HG02885 (cell line): ENCODE data around the gene KRTAP4-6.
"Not testable (repeated sequence)": the region's sequence is repeated elsewhere in the genome, so short reads cannot be mapped to it uniquely, and the experiment has no call there.

Experiments
- ATAC-seq: cut with Tn5 transposase; IDR thresholded peaks from one replicate; pipeline ENCODE4 v1.9.1; 2021; ENCODE audit warnings: mild to moderate bottlenecking; ENCODE audit not compliant: unreplicated experiment, poor library complexity

Gene KRTAP4-6

GRCh38 chr17:41111151-41111885 is 29.0 kb downstream of the KRTAP4-6 start:
- ATAC-seq, result no peak

DNA sequence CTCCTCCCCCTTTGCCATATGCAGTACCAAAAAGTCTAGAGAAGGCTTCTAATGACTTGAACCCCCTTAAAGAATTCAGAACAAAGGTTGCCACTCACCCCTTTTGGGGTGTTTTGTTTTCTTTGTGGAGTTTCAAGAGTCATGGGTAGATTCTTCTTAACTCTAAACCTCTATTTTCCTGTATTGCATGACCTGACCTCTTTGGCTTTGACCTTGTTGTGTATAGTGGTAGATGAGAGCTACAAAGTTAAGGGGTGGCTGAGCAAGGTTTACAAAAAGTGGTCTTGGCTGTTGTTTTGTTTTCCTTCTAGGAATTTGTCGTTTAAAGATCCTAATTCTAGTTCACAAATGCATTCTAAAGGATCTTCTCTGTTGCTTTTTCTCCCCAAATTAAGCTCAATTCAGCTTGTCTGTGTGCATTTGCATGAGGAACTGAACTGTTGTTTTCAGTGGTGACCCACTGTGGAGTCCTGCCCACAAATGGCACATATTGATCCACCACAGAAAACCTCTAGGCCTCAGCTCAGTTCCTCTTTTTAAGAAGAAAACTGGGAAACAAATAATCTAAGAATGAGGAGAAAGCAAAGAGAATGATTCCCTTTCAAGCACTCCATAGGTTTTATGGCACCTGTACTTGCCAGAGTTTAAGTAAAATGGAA is 31.5 kb downstream of the KRTAP4-6 start:
- ATAC-seq, result not testable (repeated sequence)

- no peak for ATAC-seq
Measured at GRCh38 chr17:41107941-41108450, 32.3 kb downstream of the KRTAP4-6 start.

DNA sequence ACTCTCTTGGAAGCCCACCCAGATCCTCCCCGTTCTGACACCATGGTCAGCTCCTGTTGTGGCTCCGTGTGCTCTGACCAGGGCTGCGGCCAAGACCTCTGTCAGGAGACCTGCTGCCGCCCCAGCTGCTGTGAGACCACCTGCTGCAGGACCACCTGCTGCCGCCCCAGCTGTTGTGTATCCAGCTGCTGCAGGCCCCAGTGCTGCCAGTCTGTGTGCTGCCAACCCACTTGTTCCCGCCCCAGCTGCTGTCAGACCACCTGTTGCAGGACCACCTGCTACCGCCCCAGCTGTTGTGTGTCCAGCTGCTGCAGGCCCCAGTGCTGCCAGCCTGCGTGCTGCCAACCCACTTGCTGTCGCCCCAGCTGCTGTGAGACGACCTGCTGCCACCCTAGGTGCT is 35.0 kb downstream of the KRTAP4-6 start, which contains the start of gene KRTAP4-9:
Gene KRTAP4-9 (plus strand): TSS at position 43 of the 400 bp plus-strand sequence. CDS start 0 bp downstream, at position 43.
- ATAC-seq, result not testable (repeated sequence)

- ATAC-seq, result not testable (repeated sequence)
Measured at GRCh38 chr17:41104386-41105038, 35.8 kb downstream of the KRTAP4-6 start.

DNA sequence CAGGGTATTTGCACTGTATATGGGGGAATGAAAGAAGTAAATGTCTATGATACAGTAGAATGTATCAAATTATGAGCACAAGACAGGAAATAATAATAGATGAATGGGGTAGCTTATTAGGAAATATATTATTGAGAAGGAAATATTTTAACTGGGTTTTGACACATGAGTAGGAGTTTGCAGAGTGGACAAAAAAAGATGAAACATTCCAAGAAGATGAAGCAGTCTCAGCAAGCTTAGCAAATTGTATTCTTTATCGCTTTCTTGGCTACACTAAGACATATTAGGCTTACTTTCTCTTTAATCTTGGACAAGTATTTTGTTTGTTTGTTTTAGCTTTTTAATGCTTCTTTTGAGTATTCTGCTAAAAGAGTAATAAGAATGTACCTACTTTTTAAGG is 36.4 kb downstream of the KRTAP4-6 start:
- no peak for ATAC-seq

DNA sequence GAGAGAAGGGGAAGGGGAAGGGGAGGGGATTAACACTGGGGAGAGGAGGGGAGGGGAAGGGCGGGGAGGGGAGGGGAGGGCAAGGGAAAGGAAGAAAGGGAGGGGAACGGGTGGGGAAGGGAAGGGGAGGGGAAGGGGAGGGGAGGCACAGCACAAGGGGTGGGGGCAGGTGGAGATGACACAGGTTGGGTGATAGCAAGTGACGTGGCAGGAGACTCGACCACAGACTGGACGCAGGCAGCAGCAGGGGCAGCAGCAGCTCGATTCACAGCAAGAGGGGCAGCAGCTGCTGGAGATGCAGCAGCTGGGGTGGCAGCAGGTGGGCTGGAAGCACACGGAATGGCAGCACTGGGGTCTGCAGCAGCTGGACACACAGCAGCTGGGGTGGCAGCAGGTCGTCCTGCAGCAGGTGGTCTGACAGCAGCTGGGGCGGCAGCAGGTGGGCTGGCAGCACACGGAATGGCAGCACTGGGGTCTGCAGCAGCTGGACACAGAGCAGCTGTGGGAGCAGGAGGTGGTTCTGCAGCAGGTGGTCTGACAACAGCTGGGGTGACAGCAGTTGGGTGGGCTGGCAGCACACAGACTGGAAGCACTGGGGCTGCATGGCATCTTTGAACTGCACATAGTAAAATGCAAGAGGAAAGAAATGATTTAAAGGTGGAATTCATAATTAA is 38.6 kb downstream of the KRTAP4-6 start, which contains the start of gene KRTAP4-16:
Gene KRTAP4-16 (minus strand): TSS at position 624 of the 674 bp plus-strand sequence. CDS start 0 bp downstream, at position 624.
- ATAC-seq, result no peak

GRCh38 chr17:41099682-41100480 is 40.5 kb downstream of the KRTAP4-6 start:
- not testable (repeated sequence) for ATAC-seq

- ATAC-seq, result no peak
Measured at GRCh38 chr17:41098481-41098880, 41.9 kb downstream of the KRTAP4-6 start.

- no peak for ATAC-seq
Measured at GRCh38 chr17:41098042-41098441, 42.3 kb downstream of the KRTAP4-6 start, which contains the start of gene KRTAP4-8. KRTAP4-8 (minus strand) TSS chr17:41098142; CDS start chr17:41098084, 58 bp downstream.

- ATAC-seq, result no peak
Measured at GRCh38 chr17:41096055-41096454, 44.3 kb downstream of the KRTAP4-6 start.
